SK-N-SH treated with all-trans-retinoic acid at 6 μM for 48 hours (cell line): ENCODE data around the gene SLAIN2.

Experiments used
- ZC3H10 ChIP-seq: fragments of 250-450 bp; sonication (Bioruptor Pico); IDR thresholded peaks from 2 replicates; pipeline ENCODE4 v1.5.1; 2021; ENCODE audit warnings: mild to moderate bottlenecking, moderate library complexity
- ZNF70 ChIP-seq: fragments of 450-650 bp; formaldehyde crosslinking; IDR thresholded peaks from 2 replicates; pipeline ENCODE4 v1.5.0; 2020; ENCODE audit warnings: mild to moderate bottlenecking, moderate library complexity

DNA sequence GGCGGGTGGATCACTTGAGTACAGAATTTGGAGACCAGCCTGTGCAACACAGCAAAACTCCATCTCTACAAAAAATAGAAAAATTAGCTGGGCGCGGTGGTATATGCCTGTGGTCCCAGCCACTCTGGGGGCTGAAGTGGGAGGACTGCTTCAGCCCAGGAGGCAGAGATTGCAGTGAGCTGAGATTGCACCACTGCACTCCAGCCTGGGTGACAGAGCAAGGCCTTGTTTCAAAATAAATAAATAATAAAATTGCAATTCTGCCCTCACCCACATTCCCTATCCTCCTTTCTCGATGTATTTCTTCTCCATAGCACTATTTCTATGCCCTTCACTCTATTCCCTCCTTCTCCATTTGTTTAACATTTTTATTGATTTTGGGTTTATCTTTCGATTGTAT is 8.7 kb upstream of the SLAIN2 start:
- no peak for TF ChIP-seq ZC3H10 (CRISPR knock-in tag)
- TF ChIP-seq ZNF70 (CRISPR knock-in tag): no peak
